HUES48 (cell line): ENCODE data around the gene ELF1.
A peak's percentile ranks its signal among the peaks of the same experiment; 100 is the strongest.

Experiments used
- H3K27ac ChIP-seq: one replicate; pipeline ENCODE4 v1.7.0; 2013; ENCODE audit warnings: low read depth, low read length, inconsistent platforms
- H3K27me3 ChIP-seq: 2 replicates; pipeline ENCODE4 v1.6.1; 2013; ENCODE audit warnings: mild to moderate bottlenecking, low read length; ENCODE audit not compliant: control insufficient read depth, insufficient read depth
- H3K36me3 ChIP-seq: 2 replicates; pipeline ENCODE4 v1.6.1; 2013; ENCODE audit warnings: low read length; ENCODE audit not compliant: control insufficient read depth, insufficient read depth
- H3K4me1 ChIP-seq: 2 replicates; pipeline ENCODE4 v1.6.1; 2013; ENCODE audit warnings: mild to moderate bottlenecking, low read length; ENCODE audit not compliant: control insufficient read depth, insufficient read depth
- H3K4me3 ChIP-seq: 2 replicates; pipeline ENCODE4 v1.5.1; 2013; ENCODE audit warnings: mild to moderate bottlenecking, low read depth, low read length
- H3K9ac ChIP-seq: 2 replicates; pipeline ENCODE4 v1.6.1; 2013; ENCODE audit warnings: mild to moderate bottlenecking, low read depth, low read length, moderate library complexity
- H3K9me3 ChIP-seq: 2 replicates; pipeline ENCODE4 v1.6.1; 2013; ENCODE audit warnings: low read length; ENCODE audit not compliant: control insufficient read depth, insufficient read depth

The ELF1 gene

GRCh38 chr13:41019011-41019487, at the start of gene ELF1:
Gene ELF1, minus strand, starts transcription at chr13:41019316. Its CDS starts 37,262 bp downstream, at chr13:40982054.
- H3K27me3 ChIP-seq, result no peaks in the 10 kb centered on the region
- no peaks in the 10 kb centered on the region for H3K9me3 ChIP-seq
- peak within 1 kb of the TSS; percentile 9; the same call in 1 of the 2 replicates for H3K4me3 ChIP-seq
- peak within 1 kb of the TSS; percentile 35; the same call in 1 of the 2 replicates for H3K9ac ChIP-seq
- no peaks in the 10 kb centered on the region for H3K36me3 ChIP-seq
- peak within 1 kb of the TSS; percentile 74 for H3K27ac ChIP-seq
- peaks cover 73% of the 10 kb centered on the region for H3K4me1 ChIP-seq

- Histone ChIP-seq H3K4me3 (no peak overlapping the region), H3K9ac (no peak overlapping the region), H3K27me3 (no peaks in the 10 kb centered on the region), H3K9me3 (no peaks in the 10 kb centered on the region), H3K4me1 (peaks cover 7% of the 10 kb centered on the region), H3K36me3 (peaks cover 71% of the 10 kb centered on the region), H3K27ac (no peak overlapping the region)
These were observed 46.0 kb upstream of the ELF1 start for GRCh38 chr13:41065078-41065477.

- Histone ChIP-seq H3K9ac (no peak overlapping the region), H3K27me3 (no peaks in the 10 kb centered on the region), H3K9me3 (no peaks in the 10 kb centered on the region), H3K36me3 (peaks cover 65% of the 10 kb centered on the region), H3K27ac (no peak overlapping the region), H3K4me1 (peaks cover 7% of the 10 kb centered on the region), H3K4me3 (no peak overlapping the region)
These were observed 45.4 kb upstream of the ELF1 start for GRCh38 chr13:41064493-41064892.

GRCh38 chr13:41061914-41062837, 43.1 kb upstream of the ELF1 start:
- Histone ChIP-seq H3K9me3 (no peaks in the 10 kb centered on the region), H3K27me3 (no peaks in the 10 kb centered on the region), H3K27ac (peak overlapping the region; percentile 97), H3K4me1 (peaks cover 14% of the 10 kb centered on the region), H3K9ac (peak overlapping the region; percentile 91), H3K4me3 (peak overlapping the region; percentile 93), H3K36me3 (peaks cover 43% of the 10 kb centered on the region)

- no peaks in the 10 kb centered on the region for H3K9me3 ChIP-seq
- peak within 1 kb of the TSS; percentile 97 for H3K27ac ChIP-seq
- H3K27me3 ChIP-seq, result no peaks in the 10 kb centered on the region
- peak within 1 kb of the TSS; percentile 93 for H3K4me3 ChIP-seq
- H3K36me3 ChIP-seq, result peaks cover 34% of the 10 kb centered on the region
- H3K4me1 ChIP-seq, result peaks cover 14% of the 10 kb centered on the region
- H3K9ac ChIP-seq, result peak within 1 kb of the TSS; percentile 91
These were observed 42.2 kb upstream of the ELF1 start, which contains the start of gene WBP4 for GRCh38 chr13:41061075-41061913. Gene WBP4, plus strand, starts transcription at chr13:41061509. Its CDS starts 165 bp downstream, at chr13:41061674.

GRCh38 chr13:41060724-41061074, 41.6 kb upstream of the ELF1 start:
- Histone ChIP-seq H3K4me3 (peak overlapping the region; percentile 93), H3K27me3 (no peaks in the 10 kb centered on the region), H3K9ac (peak overlapping the region; percentile 91), H3K9me3 (no peaks in the 10 kb centered on the region), H3K4me1 (peaks cover 14% of the 10 kb centered on the region), H3K27ac (peak overlapping the region; percentile 97), H3K36me3 (peaks cover 28% of the 10 kb centered on the region)

- Histone ChIP-seq H3K4me1 (peaks cover 14% of the 10 kb centered on the region), H3K4me3 (peak overlapping the region; percentile 93), H3K9me3 (no peaks in the 10 kb centered on the region), H3K27me3 (no peaks in the 10 kb centered on the region), H3K9ac (peak overlapping the region; percentile 91), H3K27ac (peak overlapping the region; percentile 89), H3K36me3 (peaks cover 23% of the 10 kb centered on the region)
These were observed 41.1 kb upstream of the ELF1 start for GRCh38 chr13:41060082-41060723.

- Histone ChIP-seq H3K4me1 (peaks cover 20% of the 10 kb centered on the region), H3K4me3 (peak overlapping the region; percentile 93), H3K27ac (peak overlapping the region; percentile 89), H3K9ac (peak overlapping the region; percentile 91), H3K36me3 (peaks cover 17% of the 10 kb centered on the region), H3K27me3 (no peaks in the 10 kb centered on the region), H3K9me3 (no peaks in the 10 kb centered on the region)
These were observed 40.5 kb upstream of the ELF1 start for GRCh38 chr13:41059456-41060081.

- Histone ChIP-seq H3K9me3 (no peaks in the 10 kb centered on the region), H3K27ac (no peak overlapping the region), H3K9ac (no peak overlapping the region), H3K36me3 (peaks cover 7% of the 10 kb centered on the region), H3K27me3 (no peaks in the 10 kb centered on the region), H3K4me3 (peak overlapping the region; percentile 93), H3K4me1 (peaks cover 21% of the 10 kb centered on the region)
These were observed 39.4 kb upstream of the ELF1 start for GRCh38 chr13:41058295-41059070.
